ENCODE data around the gene ADGRB3.

DNA sequence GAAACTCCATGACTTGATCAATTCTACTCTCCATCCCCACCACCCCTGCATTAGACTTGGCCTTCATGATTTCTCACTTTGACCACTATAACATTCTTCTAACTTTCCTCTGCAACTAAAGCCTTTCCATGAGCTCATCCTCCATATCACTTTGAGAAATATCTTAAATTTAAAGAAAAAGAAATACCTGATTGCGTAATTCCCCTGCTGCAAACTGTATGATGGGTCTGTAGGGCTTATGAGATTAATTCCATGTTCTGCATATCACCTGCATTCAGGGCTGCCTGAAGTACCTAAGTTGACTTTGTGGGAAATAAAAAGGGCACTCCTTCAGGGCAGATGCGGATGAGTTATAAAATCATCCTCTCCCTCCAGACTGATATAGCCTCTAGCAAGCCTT, 611.9 kb downstream of the ADGRB3 start:
- TF ChIP-seq, protein P1, sequence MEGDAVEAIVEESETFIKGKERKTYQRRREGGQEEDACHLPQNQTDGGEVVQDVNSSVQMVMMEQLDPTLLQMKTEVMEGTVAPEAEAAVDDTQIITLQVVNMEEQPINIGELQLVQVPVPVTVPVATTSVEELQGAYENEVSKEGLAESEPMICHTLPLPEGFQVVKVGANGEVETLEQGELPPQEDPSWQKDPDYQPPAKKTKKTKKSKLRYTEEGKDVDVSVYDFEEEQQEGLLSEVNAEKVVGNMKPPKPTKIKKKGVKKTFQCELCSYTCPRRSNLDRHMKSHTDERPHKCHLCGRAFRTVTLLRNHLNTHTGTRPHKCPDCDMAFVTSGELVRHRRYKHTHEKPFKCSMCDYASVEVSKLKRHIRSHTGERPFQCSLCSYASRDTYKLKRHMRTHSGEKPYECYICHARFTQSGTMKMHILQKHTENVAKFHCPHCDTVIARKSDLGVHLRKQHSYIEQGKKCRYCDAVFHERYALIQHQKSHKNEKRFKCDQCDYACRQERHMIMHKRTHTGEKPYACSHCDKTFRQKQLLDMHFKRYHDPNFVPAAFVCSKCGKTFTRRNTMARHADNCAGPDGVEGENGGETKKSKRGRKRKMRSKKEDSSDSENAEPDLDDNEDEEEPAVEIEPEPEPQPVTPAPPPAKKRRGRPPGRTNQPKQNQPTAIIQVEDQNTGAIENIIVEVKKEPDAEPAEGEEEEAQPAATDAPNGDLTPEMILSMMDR (conservative IDR thresholded peaks at IDR 0.05; ENCODE audit: low read depth, low read length) = no peak
- no peak for TF ChIP-seq EZH2 (IDR thresholded peaks at IDR 0.05; ENCODE audit: low read length, unreplicated experiment)
